A172 (cell line): ENCODE data around the gene NUTM2E. TPM values are rescaled to one million over a fixed set of nuclear protein-coding genes. Genes with fewer than 3 reads are reported as not detected.
"Not testable (repeated sequence)": the region's sequence is repeated elsewhere in the genome, so short reads cannot be mapped to it uniquely, and the experiment has no call there.

Experiments
- DNase-seq: peaks from one replicate; pipeline ENCODE4 v3.0.0-alpha.2; 2015; ENCODE audit warnings: low spot score
- total RNA-seq: library from RNA; depleted of rRNA; stranded (reverse); fragments of >200 nt; shearing (Covaris generic); gene quantifications from 2 replicates; pipeline ENCODE4 v1.2.3, GENCODE V29; 2014; rRNA removed

Gene NUTM2E
- total RNA-seq, 1 experiment from 2014 or later: not detected

GRCh38 chr10:79866903-79867551, 40.5 kb downstream of the NUTM2E start:
- not testable (repeated sequence) for DNase-seq

- not testable (repeated sequence) for DNase-seq
Observed at GRCh38 chr10:79868023-79868422, 41.5 kb downstream of the NUTM2E start.

- peak; percentile 53 for DNase-seq
Observed at GRCh38 chr10:79869439-79870097, 43.0 kb downstream of the NUTM2E start.

- not testable (repeated sequence) for DNase-seq
Observed at GRCh38 chr10:79871729-79872128, 45.2 kb downstream of the NUTM2E start.

Other genes with a start within 250 kb of the NUTM2E start
- 1.1 TPM in 1 of 2 replicates, not detected in the other for gene SFTPA1, start 215.8 kb upstream of the NUTM2E start, total RNA-seq
- 1.2 TPM in 2 replicates for gene NUTM2B, start 123.5 kb upstream of the NUTM2E start, total RNA-seq
- 0.12 TPM in 1 of 2 replicates, not detected in the other for gene SFTPD, start 122.4 kb downstream of the NUTM2E start, total RNA-seq